ENCODE results near the gene C17orf100. TPM values are rescaled to one million over a fixed set of nuclear protein-coding genes. Genes with fewer than 3 reads are reported as not detected.

Gene C17orf100
- total RNA-seq, 2 donors from 2014 or later: not detected

- Histone ChIP-seq H3K36me3 (peaks cover 10% of the 10 kb centered on the region), H3K27ac (no peak overlapping the region), H3K4me1 (ENCODE audit: control insufficient read depth in 1 of 2, low read depth in 2 of 2) (no peaks in the 10 kb centered on the region), H3K9me3 (no peaks in the 10 kb centered on the region), H3K4me3 (no peak overlapping the region), H3K27me3 (replicated peaks; ENCODE audit: insufficient read depth) (no peaks in the 10 kb centered on the region)
- TF ChIP-seq, protein P1, sequence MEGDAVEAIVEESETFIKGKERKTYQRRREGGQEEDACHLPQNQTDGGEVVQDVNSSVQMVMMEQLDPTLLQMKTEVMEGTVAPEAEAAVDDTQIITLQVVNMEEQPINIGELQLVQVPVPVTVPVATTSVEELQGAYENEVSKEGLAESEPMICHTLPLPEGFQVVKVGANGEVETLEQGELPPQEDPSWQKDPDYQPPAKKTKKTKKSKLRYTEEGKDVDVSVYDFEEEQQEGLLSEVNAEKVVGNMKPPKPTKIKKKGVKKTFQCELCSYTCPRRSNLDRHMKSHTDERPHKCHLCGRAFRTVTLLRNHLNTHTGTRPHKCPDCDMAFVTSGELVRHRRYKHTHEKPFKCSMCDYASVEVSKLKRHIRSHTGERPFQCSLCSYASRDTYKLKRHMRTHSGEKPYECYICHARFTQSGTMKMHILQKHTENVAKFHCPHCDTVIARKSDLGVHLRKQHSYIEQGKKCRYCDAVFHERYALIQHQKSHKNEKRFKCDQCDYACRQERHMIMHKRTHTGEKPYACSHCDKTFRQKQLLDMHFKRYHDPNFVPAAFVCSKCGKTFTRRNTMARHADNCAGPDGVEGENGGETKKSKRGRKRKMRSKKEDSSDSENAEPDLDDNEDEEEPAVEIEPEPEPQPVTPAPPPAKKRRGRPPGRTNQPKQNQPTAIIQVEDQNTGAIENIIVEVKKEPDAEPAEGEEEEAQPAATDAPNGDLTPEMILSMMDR (IDR thresholded peaks at IDR 0.05): no peak
- ATAC-seq (ENCODE audit: insufficient number of reproducible peaks, low FRiP score, low read depth) (no peak), DNase-seq (ENCODE audit: low spot score) (no peak)
These were observed 21.2 kb upstream of the C17orf100 start for GRCh38 chr17:6630390-6630789.

- no peak for ATAC-seq (ENCODE audit: insufficient number of reproducible peaks, low FRiP score, low read depth)
- TF ChIP-seq, protein P1 (IDR thresholded peaks at IDR 0.05): no peak
- no peak overlapping the region for H3K4me3 ChIP-seq
- H3K27me3 ChIP-seq (replicated peaks; ENCODE audit: insufficient read depth): no peaks in the 10 kb centered on the region
- H3K4me1 ChIP-seq (ENCODE audit: control insufficient read depth in 1 of 2, low read depth in 2 of 2): no peaks in the 10 kb centered on the region
- DNase-seq (ENCODE audit: low spot score): no peak
- H3K36me3 ChIP-seq: peaks cover 7% of the 10 kb centered on the region
- no peak overlapping the region for H3K27ac ChIP-seq
- H3K9me3 ChIP-seq: no peaks in the 10 kb centered on the region
These were observed 19.0 kb upstream of the C17orf100 start for GRCh38 chr17:6632530-6632929.

DNA sequence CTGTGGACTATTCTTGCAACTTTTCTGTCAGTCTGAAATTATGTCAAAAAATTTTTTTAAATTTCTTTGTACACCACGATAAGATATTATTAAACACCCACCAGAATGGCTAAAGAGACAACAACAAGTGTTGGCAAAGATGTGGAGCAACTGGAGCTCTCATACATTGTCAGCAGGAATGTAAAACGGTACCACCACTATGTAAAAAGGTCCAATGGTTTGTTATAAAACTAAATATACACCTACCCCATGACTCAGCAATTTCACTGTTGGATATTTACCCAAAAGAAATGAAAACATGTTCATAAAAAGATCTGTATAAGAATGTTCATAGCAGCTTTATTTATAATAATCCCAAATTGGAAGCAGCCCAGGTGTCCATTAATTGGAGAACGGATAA lies 18.3 kb upstream of the C17orf100 start:
- Histone ChIP-seq H3K27me3 (replicated peaks; ENCODE audit: insufficient read depth) (no peaks in the 10 kb centered on the region), H3K9me3 (no peaks in the 10 kb centered on the region), H3K4me1 (ENCODE audit: control insufficient read depth in 1 of 2, low read depth in 2 of 2) (peaks cover 0 to 3% of the 10 kb centered on the region in 2 donors), H3K4me3 (no peak overlapping the region), H3K27ac (no peak overlapping the region), H3K36me3 (no peaks in the 10 kb centered on the region)
- TF ChIP-seq, protein P1 (IDR thresholded peaks at IDR 0.05): no peak
- DNase-seq (ENCODE audit: low spot score): no peak
- no peak for ATAC-seq (ENCODE audit: insufficient number of reproducible peaks, low FRiP score, low read depth)

GRCh38 chr17:6636105-6636504 lies 15.5 kb upstream of the C17orf100 start:
- H3K4me1 ChIP-seq (ENCODE audit: control insufficient read depth in 1 of 2, low read depth in 2 of 2): peaks cover 7 to 18% of the 10 kb centered on the region in 2 donors
- H3K27ac ChIP-seq: no peak overlapping the region
- H3K9me3 ChIP-seq: no peaks in the 10 kb centered on the region
- H3K36me3 ChIP-seq: no peaks in the 10 kb centered on the region
- H3K4me3 ChIP-seq: no peak overlapping the region
- H3K27me3 ChIP-seq (replicated peaks; ENCODE audit: insufficient read depth): no peaks in the 10 kb centered on the region
- DNase-seq (ENCODE audit: low spot score) (no peak), ATAC-seq (ENCODE audit: insufficient number of reproducible peaks, low FRiP score, low read depth) (no peak)
- TF ChIP-seq, protein P1 (IDR thresholded peaks at IDR 0.05): no peak

- Histone ChIP-seq H3K4me3 (no peak overlapping the region), H3K4me1 (ENCODE audit: control insufficient read depth in 1 of 2, low read depth in 2 of 2) (peaks cover 7 to 24% of the 10 kb centered on the region in 2 donors), H3K9me3 (no peaks in the 10 kb centered on the region), H3K27ac (no peak overlapping the region), H3K36me3 (no peaks in the 10 kb centered on the region), H3K27me3 (replicated peaks; ENCODE audit: insufficient read depth) (no peaks in the 10 kb centered on the region)
- DNase-seq (ENCODE audit: low spot score) (no peak), ATAC-seq (ENCODE audit: insufficient number of reproducible peaks, low FRiP score, low read depth) (no peak)
- TF ChIP-seq, protein P1 (IDR thresholded peaks at IDR 0.05): no peak
These were observed 14.7 kb upstream of the C17orf100 start for GRCh38 chr17:6636616-6637457.

Measured in thoracic aorta (tissue), 2 donors.